Sigmoid colon (tissue), 7 donors: Measurements from ENCODE around the gene MGRN1. TPM values are rescaled to one million over a fixed set of nuclear protein-coding genes. Genes with fewer than 3 reads are reported as not detected.

ENCODE experiments used
- DNase-seq: peaks from one replicate; pipeline ENCODE4 v3.0.0-alpha.2; 2019
- H3K27ac ChIP-seq, 4 donors: fragments of 200-600 bp; sonication (generic); one replicate each; pipeline ENCODE4 v1.5.1; 2016 to 2019; ENCODE audit warnings: mild to moderate bottlenecking in 1 of 4
- H3K27me3 ChIP-seq, 3 donors: fragments of 200-600 bp; sonication (generic); one replicate each; pipeline ENCODE4 v1.5.1; 2019; ENCODE audit warnings: mild to moderate bottlenecking in 1 of 3
- H3K36me3 ChIP-seq, 4 donors: fragments of 200-600 bp; sonication (generic); one replicate each; pipeline ENCODE4 v1.5.1; 2016 to 2019
- H3K4me1 ChIP-seq, 4 donors: fragments of 200-600 bp; sonication (generic); one replicate each; pipeline ENCODE4 v1.5.1; 2017 to 2019
- H3K4me3 ChIP-seq, 4 donors: fragments of 200-600 bp; sonication (generic); one replicate each; pipeline ENCODE4 v1.5.1; 2017 to 2019; ENCODE audit warnings: mild to moderate bottlenecking in 2 of 4, moderate library complexity in 1 of 4
- H3K9me3 ChIP-seq, 4 donors: fragments of 200-600 bp in 3 of 4; sonication (generic) in 3 of 4; one replicate each; pipeline versions ENCODE4 v1.5.1 to v1.6.1; 2013 to 2019
- EP300 ChIP-seq, 4 donors: sonication (generic); formaldehyde crosslinking; IDR thresholded peaks; one replicate each; pipeline ENCODE4 v1.6.1; 2017; ENCODE audit warnings: antibody characterized with exemption in 4 of 4
- POLR2A ChIP-seq, 2 donors: fragments of 450-650 bp; IDR thresholded peaks; one replicate each; pipeline ENCODE4 v1.6.1; 2016; ENCODE audit warnings: antibody characterized with exemption in 2 of 2, mild to moderate bottlenecking in 2 of 2, moderate library complexity in 2 of 2
- POLR2AphosphoS5 ChIP-seq, 4 donors: sonication (generic); formaldehyde crosslinking; IDR thresholded peaks; one replicate each; pipeline ENCODE4 v1.6.1; 2017; ENCODE audit warnings: antibody characterized with exemption in 4 of 4
- WGBS, 2 donors: extraction: QIAGEN DNeasy Blood & Tissue Kit; methylation state at CpG; one replicate each; pipeline ENCODE4 v1.1.7; 2013; 5-methylcytosine and 5-hydroxymethylcytosine counted together
- intact Hi-C: fragments of 100-400 bp; cut with DNase I; formaldehyde crosslinking; loops from one replicate; pipeline ENCODE4 v1.15.1; 2023
- polyA plus RNA-seq, 3 donors: library from polyadenylated mRNA; stranded (reverse); fragments of 200-250 nt; gene quantifications; one replicate each; pipeline ENCODE4 v1.2.3, GENCODE V29; 2013
- total RNA-seq, 4 donors: library from RNA; depleted of rRNA; stranded (reverse); fragments of >200 nt; gene quantifications; one replicate each; pipeline ENCODE4 v1.1.0, GENCODE V29; 2016
- TF ChIP-seq, protein P1 (sequence below), 4 experiments: fragments of 450-650 bp in 3 of 4; fragments of 200-600 bp in 1 of 4; IDR thresholded peaks; one replicate each; pipeline ENCODE4 v1.5.1; 2016 to 2019; ENCODE audit warnings: antibody characterized with exemption in 4 of 4, mild to moderate bottlenecking in 3 of 4, moderate library complexity in 2 of 4
- donor health status: healthy with polysubstance abuse.
- donor health status: Bipolar disorder and iron deficiency.
- donor health status: healthy.

The MGRN1 gene
- total and polyA plus RNA-seq, 7 donors, result 16.8 to 37.9 (median 28.2) TPM

DNA sequence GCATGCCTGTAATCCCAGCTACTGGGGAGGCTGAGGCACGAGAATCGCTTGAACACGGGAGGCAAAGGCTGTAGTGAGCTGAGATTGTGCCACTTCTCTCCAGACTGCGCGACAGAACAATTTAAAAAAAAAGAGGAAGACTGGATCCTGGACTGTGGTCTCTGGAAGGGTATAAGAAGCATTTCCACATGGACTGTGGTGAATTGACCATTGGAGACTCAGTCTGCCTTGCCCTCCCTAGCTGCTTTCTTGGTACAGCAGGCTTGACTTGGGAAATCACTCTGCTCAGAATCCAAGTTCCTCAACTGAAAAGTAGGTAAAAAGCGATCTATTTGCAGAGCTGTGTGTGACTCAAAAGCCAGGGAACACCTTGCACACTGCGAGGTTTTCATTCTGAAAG is 1.0 kb upstream of the MGRN1 start:
- Histone ChIP-seq H3K27ac (peak overlapping the region in 1 of 4 donors; percentile 96), H3K9me3 (no peaks in the 10 kb centered on the region)
- TF ChIP-seq, protein P1, sequence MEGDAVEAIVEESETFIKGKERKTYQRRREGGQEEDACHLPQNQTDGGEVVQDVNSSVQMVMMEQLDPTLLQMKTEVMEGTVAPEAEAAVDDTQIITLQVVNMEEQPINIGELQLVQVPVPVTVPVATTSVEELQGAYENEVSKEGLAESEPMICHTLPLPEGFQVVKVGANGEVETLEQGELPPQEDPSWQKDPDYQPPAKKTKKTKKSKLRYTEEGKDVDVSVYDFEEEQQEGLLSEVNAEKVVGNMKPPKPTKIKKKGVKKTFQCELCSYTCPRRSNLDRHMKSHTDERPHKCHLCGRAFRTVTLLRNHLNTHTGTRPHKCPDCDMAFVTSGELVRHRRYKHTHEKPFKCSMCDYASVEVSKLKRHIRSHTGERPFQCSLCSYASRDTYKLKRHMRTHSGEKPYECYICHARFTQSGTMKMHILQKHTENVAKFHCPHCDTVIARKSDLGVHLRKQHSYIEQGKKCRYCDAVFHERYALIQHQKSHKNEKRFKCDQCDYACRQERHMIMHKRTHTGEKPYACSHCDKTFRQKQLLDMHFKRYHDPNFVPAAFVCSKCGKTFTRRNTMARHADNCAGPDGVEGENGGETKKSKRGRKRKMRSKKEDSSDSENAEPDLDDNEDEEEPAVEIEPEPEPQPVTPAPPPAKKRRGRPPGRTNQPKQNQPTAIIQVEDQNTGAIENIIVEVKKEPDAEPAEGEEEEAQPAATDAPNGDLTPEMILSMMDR (IDR thresholded peaks at IDR 0.05), result no peak
- TF ChIP-seq POLR2AphosphoS5 (IDR thresholded peaks at IDR 0.05), result no peak
- no peak for TF ChIP-seq EP300 (IDR thresholded peaks at IDR 0.05)
- no peak for TF ChIP-seq POLR2A (IDR thresholded peaks at IDR 0.05)

DNA sequence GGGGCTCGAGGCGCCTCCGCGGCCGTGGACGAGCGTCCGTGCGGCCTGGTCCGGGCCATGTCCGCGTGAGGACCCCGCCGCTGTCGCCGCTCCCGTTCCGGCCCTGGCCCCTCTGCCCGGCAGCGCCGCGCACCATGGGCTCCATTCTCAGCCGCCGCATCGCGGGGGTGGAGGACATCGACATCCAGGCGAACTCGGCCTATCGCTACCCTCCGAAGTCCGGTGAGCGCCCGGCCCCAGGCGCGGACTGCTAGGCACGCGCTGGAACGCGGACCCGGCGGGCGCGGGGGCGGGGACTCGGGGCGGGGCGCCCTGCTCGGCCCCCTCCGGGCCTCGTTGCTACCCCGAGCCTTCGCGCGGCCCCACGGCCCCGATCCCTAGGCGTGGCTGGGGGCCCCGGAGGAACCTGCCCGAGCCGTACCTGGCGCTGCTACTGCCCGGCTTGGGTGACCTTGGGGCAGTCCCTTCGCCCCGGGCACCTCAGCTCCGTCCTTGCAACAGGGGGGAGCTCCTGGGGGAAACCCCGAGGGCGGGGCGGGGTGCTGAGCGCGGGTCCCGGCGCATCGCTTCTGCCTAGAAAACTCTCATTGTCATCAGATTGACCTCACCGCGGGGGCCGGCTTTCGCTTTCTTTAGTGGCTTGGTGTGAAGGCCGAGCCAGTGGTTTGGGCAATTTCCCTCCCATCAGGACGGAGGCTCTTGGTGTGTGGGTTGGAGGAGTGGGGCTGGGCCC is 367 bp downstream of the MGRN1 start:
- Histone ChIP-seq H3K36me3 (no peaks in the 10 kb centered on the region), H3K27ac (peak overlapping the region; percentile 95 to 98 (median 96)), H3K4me3 (peak overlapping the region; percentile 82 to 92 (median 88)), H3K4me1 (peaks cover 0 to 26% (median 22%) of the 10 kb centered on the region in 4 donors), H3K27me3 (no peaks in the 10 kb centered on the region), H3K9me3 (no peaks in the 10 kb centered on the region)
- peak; percentile 85 for DNase-seq
- peak; percentile 58 to 70 for TF ChIP-seq POLR2A (IDR thresholded peaks at IDR 0.05)
- TF ChIP-seq EP300 (IDR thresholded peaks at IDR 0.05), result no peak
- TF ChIP-seq POLR2AphosphoS5 (IDR thresholded peaks at IDR 0.05), result peak; percentile 41 to 94 (median 82)
- 0% methylated on average over 80 of the region's 80 CpGs for WGBS, 2 donors
- intact Hi-C loops, result no loop called here

More for the DNA sequence above, 1.0 kb upstream of the MGRN1 start:
- intact Hi-C loops, result no loop called here
- Histone ChIP-seq H3K36me3 (no peaks in the 10 kb centered on the region), H3K27me3 (no peaks in the 10 kb centered on the region), H3K4me1 (peaks cover 0 to 28% (median 24%) of the 10 kb centered on the region in 4 donors), H3K4me3 (no peak overlapping the region)
- 86 to 87% methylated on average over 7 of the region's 7 CpGs for WGBS, 2 donors
- DNase-seq, result no peak

DNA sequence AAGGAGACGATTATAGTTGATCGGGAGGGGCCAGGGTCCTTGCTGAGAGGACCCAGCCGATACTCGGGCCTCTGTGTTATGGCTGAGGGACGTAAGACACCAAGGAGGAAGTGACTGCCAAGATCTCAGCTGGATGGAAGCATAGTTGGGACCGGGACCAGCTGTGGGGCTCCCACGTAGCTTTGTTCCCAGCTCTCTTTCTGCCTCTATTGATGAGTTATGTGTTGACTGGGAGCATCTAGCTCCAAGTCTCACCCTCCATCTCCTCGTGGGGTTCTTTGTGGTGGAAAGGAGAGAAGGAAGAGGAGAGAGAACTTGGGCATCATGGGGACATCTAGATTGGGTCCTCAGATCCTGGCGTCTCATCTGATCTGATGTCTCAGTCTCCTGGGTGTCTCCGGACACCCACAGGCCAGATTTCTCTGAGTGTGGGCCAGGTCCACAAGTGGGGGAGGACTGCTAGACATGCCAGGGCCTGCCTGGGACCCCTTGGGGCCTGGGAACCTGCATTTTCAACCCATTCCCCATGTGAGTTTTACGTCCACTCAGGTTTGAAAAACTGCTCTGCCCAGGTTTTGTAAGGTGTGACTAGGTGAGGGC is 1.0 kb downstream of the MGRN1 start:
- H3K9me3 ChIP-seq, result no peaks in the 10 kb centered on the region
- TF ChIP-seq POLR2AphosphoS5 (IDR thresholded peaks at IDR 0.05) (no peak), POLR2A (IDR thresholded peaks at IDR 0.05) (no peak), EP300 (IDR thresholded peaks at IDR 0.05) (no peak)
- TF ChIP-seq, protein P1 (IDR thresholded peaks at IDR 0.05), result no peak
- peak overlapping the region; percentile 82 to 92 (median 88) for H3K4me3 ChIP-seq
- no peak for DNase-seq
- no peaks in the 10 kb centered on the region for H3K36me3 ChIP-seq
- H3K27ac ChIP-seq, result peak overlapping the region; percentile 95 to 98 (median 96)
- intact Hi-C loops, result no loop called here
- peaks cover 0 to 26% (median 22%) of the 10 kb centered on the region in 4 donors for H3K4me1 ChIP-seq
- WGBS, 2 donors, result 10 to 12% methylated on average over 11 of the region's 11 CpGs
- no peaks in the 10 kb centered on the region for H3K27me3 ChIP-seq

DNA sequence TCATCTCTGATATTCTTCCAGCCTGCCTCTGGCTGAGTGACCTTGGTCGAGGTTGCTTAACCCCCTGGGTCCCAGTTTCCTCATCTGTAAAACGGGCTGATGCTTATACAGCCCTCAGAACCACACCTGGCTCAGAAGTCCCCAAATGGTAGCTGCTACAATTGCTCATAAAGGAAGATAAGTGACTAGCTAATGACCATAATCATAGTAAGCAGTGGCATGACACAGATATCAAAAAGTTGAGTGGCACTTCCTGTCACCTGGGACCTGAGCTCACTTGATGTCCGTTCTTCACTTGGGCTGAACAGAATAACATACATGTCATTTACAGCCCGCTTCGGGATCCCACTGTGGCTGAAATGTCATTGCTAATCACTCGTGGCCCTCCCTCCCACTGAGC is 1.8 kb downstream of the MGRN1 start:
- Histone ChIP-seq H3K9me3 (peaks cover 0 to 4% (median 0%) of the 10 kb centered on the region in 4 donors), H3K4me1 (peaks cover 0 to 26% (median 22%) of the 10 kb centered on the region in 4 donors), H3K36me3 (no peaks in the 10 kb centered on the region), H3K4me3 (peak overlapping the region in 3 of 4 donors; percentile 82 to 92 (median 86)), H3K27ac (peak overlapping the region in 3 of 4 donors; percentile 95 to 96 (median 95)), H3K27me3 (no peaks in the 10 kb centered on the region)
- DNase-seq, result no peak
- 54 to 76% methylated on average over 6 of the region's 6 CpGs for WGBS, 2 donors
- TF ChIP-seq POLR2AphosphoS5 (IDR thresholded peaks at IDR 0.05) (no peak), POLR2A (IDR thresholded peaks at IDR 0.05) (no peak), EP300 (IDR thresholded peaks at IDR 0.05) (no peak)
- TF ChIP-seq, protein P1 (IDR thresholded peaks at IDR 0.05), result no peak
- intact Hi-C loops, result no loop called here

DNA sequence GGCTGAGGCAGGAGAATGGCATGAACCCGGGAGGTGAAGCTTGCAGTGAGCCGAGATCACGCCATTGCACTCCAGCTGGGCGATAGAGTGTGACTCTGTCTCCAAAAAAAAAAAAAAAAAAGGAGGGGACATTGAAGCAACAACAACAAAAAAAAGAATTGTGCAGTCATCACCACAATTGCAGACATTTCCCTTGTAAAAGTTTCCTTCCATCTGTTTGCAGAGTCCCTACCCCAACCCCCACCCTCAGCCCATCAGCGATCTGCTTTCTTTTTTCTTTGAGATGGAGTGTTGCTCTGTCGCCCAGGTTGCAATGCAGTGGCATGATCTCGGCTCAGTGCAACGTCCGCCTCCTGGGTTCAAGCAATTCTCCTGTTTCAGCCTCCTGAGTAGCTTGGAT is 3.7 kb downstream of the MGRN1 start:
- Histone ChIP-seq H3K4me3 (no peak overlapping the region), H3K9me3 (peaks cover 0 to 4% (median 0%) of the 10 kb centered on the region in 4 donors), H3K27ac (no peak overlapping the region), H3K4me1 (peaks cover 0 to 26% (median 22%) of the 10 kb centered on the region in 4 donors), H3K36me3 (no peaks in the 10 kb centered on the region), H3K27me3 (no peaks in the 10 kb centered on the region)
- intact Hi-C loops, result no loop called here
- no peak for TF ChIP-seq POLR2AphosphoS5 (IDR thresholded peaks at IDR 0.05)
- TF ChIP-seq, protein P1 (IDR thresholded peaks at IDR 0.05), result no peak
- TF ChIP-seq EP300 (IDR thresholded peaks at IDR 0.05), result no peak
- no peak for TF ChIP-seq POLR2A (IDR thresholded peaks at IDR 0.05)
- no peak for DNase-seq
- 91 to 94% methylated on average over 9 of the region's 9 CpGs for WGBS, 2 donors
